ENCODE measurements around the gene NES. TPM values are rescaled to one million over a fixed set of nuclear protein-coding genes. Genes with fewer than 3 reads are reported as not detected.

The NES gene
- total and polyA plus RNA-seq, 2 experiments from 2014 or later = 25.0 to 95.9 TPM

GRCh38 chr1:156691191-156691590, 14.0 kb upstream of the NES start (continued):
- no peak for TF ChIP-seq CREB1 (CRISPR knock-in tag; IDR thresholded peaks at IDR 0.05; ENCODE audit: low read depth)

- H2AFZ ChIP-seq = no peak overlapping the region
- TF ChIP-seq JUNB (IDR thresholded peaks at IDR 0.05; ENCODE audit: unreplicated experiment) (no peak), ZNF114 (CRISPR knock-in tag; IDR thresholded peaks at IDR 0.05) (no peak), CREB1 (CRISPR knock-in tag; IDR thresholded peaks at IDR 0.05; ENCODE audit: low read depth) (no peak), EZH2phosphoT487 (IDR thresholded peaks at IDR 0.05; ENCODE audit: unreplicated experiment) (no peak), ZNF462 (CRISPR knock-in tag; IDR thresholded peaks at IDR 0.05) (no peak), NANOG (IDR thresholded peaks at IDR 0.05; ENCODE audit: borderline replicate concordance) (no peak), POLR2AphosphoS5 (IDR thresholded peaks at IDR 0.05; ENCODE audit: low read depth) (no peak), ZNF331 (CRISPR knock-in tag; IDR thresholded peaks at IDR 0.05; ENCODE audit: low read depth) (no peak), EZH2 (IDR thresholded peaks at IDR 0.05; ENCODE audit: low read depth, unreplicated experiment) (no peak), ETS1 (IDR thresholded peaks at IDR 0.05) (no peak), CTCF (conservative IDR thresholded peaks at IDR 0.05; ENCODE audit: low read depth in 2 of 2) (no peak)
- H3K4me1 ChIP-seq (ENCODE audit: insufficient read depth) = peaks cover 53% of the 10 kb centered on the region
- no peak overlapping the region for H3K27ac ChIP-seq (ENCODE audit: low read depth)
- no peaks in the 10 kb centered on the region for H3K79me2 ChIP-seq (replicated peaks; ENCODE audit: insufficient read depth)
- H3K36me3 ChIP-seq (ENCODE audit: insufficient read depth) = no peaks in the 10 kb centered on the region
- H3K27ac Mint-ChIP-seq = no peak overlapping the region
- peaks cover 57% of the 10 kb centered on the region for H3K4me1 Mint-ChIP-seq
- no peaks in the 10 kb centered on the region for H4K20me1 ChIP-seq (replicated peaks; ENCODE audit: insufficient read depth)
- peak overlapping the region; percentile 51; the same call in 1 of the 2 replicates for H3K4me3 ChIP-seq
- H3K4me3 Mint-ChIP-seq = peak overlapping the region; percentile 67
- no peak for DNase-seq (ENCODE audit: low spot score)
- peaks cover 22% of the 10 kb centered on the region for H3K27me3 Mint-ChIP-seq (ENCODE audit: insufficient read depth, low read depth, poor library complexity)
- no peaks in the 10 kb centered on the region; the same call in 2 of the 3 replicates for H3K36me3 Mint-ChIP-seq (ENCODE audit: low read depth)
- H3K9me2 ChIP-seq (ENCODE audit: insufficient read depth) = no peaks in the 10 kb centered on the region
- H3K27me3 ChIP-seq (ENCODE audit: insufficient read depth) = peaks cover 22% of the 10 kb centered on the region
- peaks cover 36% of the 10 kb centered on the region for H3F3A ChIP-seq (replicated peaks; ENCODE audit: low read depth)
- no peaks in the 10 kb centered on the region; the same call in 2 of the 3 replicates for H3K9me3 Mint-ChIP-seq
- no peak for ATAC-seq
- H3K4me2 ChIP-seq = peak overlapping the region; percentile 89
Observed at GRCh38 chr1:156690675-156691036, 13.4 kb upstream of the NES start.
